NT2/D1 (cell line): ENCODE results near the gene ENO1.

Source experiments
- SUZ12 ChIP-seq: IDR thresholded peaks from 2 replicates; pipeline ENCODE4 v1.6.1; 2011; ENCODE audit not compliant: insufficient read length, insufficient read depth; ENCODE audit errors: extremely low read depth
- YY1 ChIP-seq: IDR thresholded peaks from 2 replicates; pipeline ENCODE4 v1.6.1; 2011; ENCODE audit not compliant: insufficient read length, insufficient read depth
- ZNF274 ChIP-seq: IDR thresholded peaks from 2 replicates; pipeline ENCODE4 v1.6.1; 2011; ENCODE audit warnings: mild to moderate bottlenecking, low read depth, low read length

- TF ChIP-seq YY1 (no peak), SUZ12 (no peak), ZNF274 (no peak)
Measured at GRCh38 chr1:8848663-8849386, 29.7 kb downstream of the ENO1 start.
